ENCODE results near the gene RIT2. TPM values are rescaled to one million over a fixed set of nuclear protein-coding genes. Genes with fewer than 3 reads are reported as not detected.

The RIT2 gene
- total and polyA plus RNA-seq, 8 donors: not detected

DNA sequence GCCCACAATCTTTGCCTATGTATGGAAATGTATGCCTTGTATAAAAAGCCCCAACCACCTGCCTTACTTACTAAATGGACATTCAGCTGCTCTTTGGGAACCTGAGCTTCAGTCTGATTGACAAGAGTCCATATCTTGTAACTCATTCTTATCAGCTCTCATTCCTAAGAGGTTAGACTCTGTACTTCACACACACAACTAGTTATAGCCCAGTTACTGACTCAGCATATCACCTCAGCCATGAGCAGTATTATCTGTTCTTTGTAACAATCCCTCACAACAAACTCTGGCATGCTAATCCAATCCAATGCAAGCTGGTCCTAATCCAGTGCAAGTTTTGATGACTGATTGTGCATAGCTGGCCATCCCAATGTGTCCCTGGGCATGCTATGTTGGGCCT lies 250.6 kb downstream of the RIT2 start:
- Histone ChIP-seq H3K27me3 (no peaks in the 10 kb centered on the region), H3K9me3 (no peaks in the 10 kb centered on the region), H3K4me3 (no peak overlapping the region), H3K4me1 (no peaks in the 10 kb centered on the region), H3K27ac (no peak overlapping the region), H3K36me3 (no peaks in the 10 kb centered on the region)
- DNase-seq: no peak
- intact Hi-C loops (cut with DNase I; ENCODE audit: low total_unique reads): no loop called here
- no peak for TF ChIP-seq POLR2A (IDR thresholded peaks at IDR 0.05)

DNA sequence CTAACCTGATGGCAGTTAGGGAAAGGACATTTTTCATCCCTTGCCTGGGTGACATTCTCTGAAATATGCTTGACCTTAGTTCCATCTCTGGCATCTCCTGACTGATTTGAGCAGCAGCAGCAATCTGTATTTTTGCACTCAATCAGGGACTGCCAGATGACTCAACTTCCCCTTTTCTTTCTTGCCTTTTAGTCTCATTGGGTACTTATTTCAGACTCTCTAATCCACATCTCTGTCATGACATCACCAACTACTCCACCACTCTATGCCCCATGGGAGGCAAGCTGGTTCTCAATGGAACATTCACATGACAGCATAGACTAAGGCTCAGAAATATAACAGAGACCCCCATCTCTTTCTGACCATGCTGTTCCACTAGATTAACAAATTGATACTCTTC lies 254.2 kb downstream of the RIT2 start:
- no peak overlapping the region for H3K4me3 ChIP-seq
- intact Hi-C loops (cut with DNase I; ENCODE audit: low total_unique reads): no loop called here
- no peak for TF ChIP-seq EP300 (IDR thresholded peaks at IDR 0.05)
- TF ChIP-seq POLR2AphosphoS5 (IDR thresholded peaks at IDR 0.05): no peak

DNA sequence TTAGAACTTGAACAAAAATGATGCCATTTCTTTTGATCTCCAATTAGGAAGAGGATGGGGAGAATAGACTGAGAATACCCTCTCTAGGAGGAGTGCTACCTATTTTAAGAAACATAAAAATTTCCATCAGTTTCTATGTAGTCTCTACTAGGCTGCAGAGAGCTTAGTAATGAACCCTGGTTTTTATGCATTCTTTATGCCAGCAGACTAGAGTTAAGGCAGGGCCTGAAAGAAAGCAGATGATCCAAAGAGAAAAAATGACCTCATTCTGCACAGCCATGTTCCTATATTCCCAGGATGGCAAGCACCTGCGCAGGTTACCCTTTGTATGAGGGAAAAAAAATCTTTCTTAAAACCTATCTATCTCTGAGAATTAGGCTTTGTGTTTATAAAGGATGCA lies 254.9 kb downstream of the RIT2 start:
- Histone ChIP-seq H3K27ac (no peak overlapping the region), H3K36me3 (no peaks in the 10 kb centered on the region), H3K27me3 (no peaks in the 10 kb centered on the region), H3K4me3 (no peak overlapping the region), H3K4me1 (no peaks in the 10 kb centered on the region), H3K9me3 (no peaks in the 10 kb centered on the region)
- 94 to 97% (median 97%) methylated on average over 1 of the region's 1 CpG for WGBS, 5 donors
- intact Hi-C loops (cut with DNase I; ENCODE audit: low total_unique reads): no loop called here
- DNase-seq: no peak
- TF ChIP-seq EP300 (IDR thresholded peaks at IDR 0.05): no peak
- TF ChIP-seq, protein P1, sequence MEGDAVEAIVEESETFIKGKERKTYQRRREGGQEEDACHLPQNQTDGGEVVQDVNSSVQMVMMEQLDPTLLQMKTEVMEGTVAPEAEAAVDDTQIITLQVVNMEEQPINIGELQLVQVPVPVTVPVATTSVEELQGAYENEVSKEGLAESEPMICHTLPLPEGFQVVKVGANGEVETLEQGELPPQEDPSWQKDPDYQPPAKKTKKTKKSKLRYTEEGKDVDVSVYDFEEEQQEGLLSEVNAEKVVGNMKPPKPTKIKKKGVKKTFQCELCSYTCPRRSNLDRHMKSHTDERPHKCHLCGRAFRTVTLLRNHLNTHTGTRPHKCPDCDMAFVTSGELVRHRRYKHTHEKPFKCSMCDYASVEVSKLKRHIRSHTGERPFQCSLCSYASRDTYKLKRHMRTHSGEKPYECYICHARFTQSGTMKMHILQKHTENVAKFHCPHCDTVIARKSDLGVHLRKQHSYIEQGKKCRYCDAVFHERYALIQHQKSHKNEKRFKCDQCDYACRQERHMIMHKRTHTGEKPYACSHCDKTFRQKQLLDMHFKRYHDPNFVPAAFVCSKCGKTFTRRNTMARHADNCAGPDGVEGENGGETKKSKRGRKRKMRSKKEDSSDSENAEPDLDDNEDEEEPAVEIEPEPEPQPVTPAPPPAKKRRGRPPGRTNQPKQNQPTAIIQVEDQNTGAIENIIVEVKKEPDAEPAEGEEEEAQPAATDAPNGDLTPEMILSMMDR (IDR thresholded peaks at IDR 0.05): no peak
- TF ChIP-seq POLR2A (IDR thresholded peaks at IDR 0.05): no peak
- TF ChIP-seq POLR2AphosphoS5 (IDR thresholded peaks at IDR 0.05): no peak

More for the DNA sequence above, 254.2 kb downstream of the RIT2 start:
- no peaks in the 10 kb centered on the region for H3K9me3 ChIP-seq
- H3K36me3 ChIP-seq: no peaks in the 10 kb centered on the region
- DNase-seq: no peak
- H3K27me3 ChIP-seq: no peaks in the 10 kb centered on the region
- H3K4me1 ChIP-seq: no peaks in the 10 kb centered on the region
- H3K27ac ChIP-seq: no peak overlapping the region

DNA sequence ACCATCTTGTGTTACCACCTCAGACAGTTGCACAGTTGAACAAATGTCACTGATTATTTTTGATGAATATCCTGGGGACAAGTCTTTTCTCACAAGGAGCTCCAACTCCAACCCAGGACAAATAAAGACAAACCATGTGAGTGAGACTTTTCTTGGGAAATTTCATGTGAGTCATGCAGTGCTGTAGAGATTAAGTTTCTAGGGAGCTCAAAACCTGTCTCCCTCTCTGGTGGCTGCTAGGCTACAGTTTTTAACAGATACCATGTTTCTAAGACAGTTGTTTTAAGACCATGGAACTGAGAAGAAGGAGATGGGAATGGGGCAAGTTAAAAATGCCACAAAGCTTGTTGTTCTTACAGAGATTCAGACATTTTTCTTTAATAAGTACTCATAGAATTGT lies 255.5 kb downstream of the RIT2 start:
- no peaks in the 10 kb centered on the region for H3K36me3 ChIP-seq
- H3K4me1 ChIP-seq: no peaks in the 10 kb centered on the region
- H3K4me3 ChIP-seq: no peak overlapping the region
- TF ChIP-seq, protein P1 (IDR thresholded peaks at IDR 0.05): no peak
- TF ChIP-seq EP300 (IDR thresholded peaks at IDR 0.05): no peak
- TF ChIP-seq POLR2AphosphoS5 (IDR thresholded peaks at IDR 0.05): no peak
- TF ChIP-seq POLR2A (IDR thresholded peaks at IDR 0.05): no peak
- DNase-seq: peak in 1 of 2 donors; percentile 44
- H3K27me3 ChIP-seq: no peaks in the 10 kb centered on the region
- H3K27ac ChIP-seq: no peak overlapping the region
- H3K9me3 ChIP-seq: no peaks in the 10 kb centered on the region
- intact Hi-C loops (cut with DNase I; ENCODE audit: low total_unique reads): no loop called here

DNA sequence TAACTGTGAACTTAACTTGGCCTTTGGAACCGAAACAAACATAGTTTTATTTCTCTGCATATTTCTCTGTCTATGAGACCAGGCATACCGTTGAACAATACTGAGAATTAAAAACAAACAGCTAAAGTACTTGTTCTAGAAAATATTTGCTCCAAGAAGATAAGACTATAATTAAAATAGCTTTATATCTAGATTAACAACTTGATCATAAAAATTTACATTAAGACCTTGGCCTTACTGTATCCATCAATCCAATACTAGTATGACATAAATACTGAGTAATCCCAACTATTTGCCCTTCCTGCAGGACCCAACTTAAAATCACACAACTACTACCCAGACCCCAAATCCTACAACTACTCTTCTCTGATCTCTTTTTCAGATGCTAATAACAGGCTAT lies 260.9 kb downstream of the RIT2 start:
- Histone ChIP-seq H3K4me3 (no peak overlapping the region), H3K4me1 (no peaks in the 10 kb centered on the region), H3K36me3 (no peaks in the 10 kb centered on the region), H3K9me3 (no peaks in the 10 kb centered on the region), H3K27me3 (no peaks in the 10 kb centered on the region), H3K27ac (no peak overlapping the region)
- intact Hi-C loops (cut with DNase I; ENCODE audit: low total_unique reads): no loop called here
- DNase-seq: no peak
- 22 to 53% (median 31%) methylated on average over 2 of the region's 2 CpGs for WGBS, 5 donors
- TF ChIP-seq, protein P1 (IDR thresholded peaks at IDR 0.05): no peak
- no peak for TF ChIP-seq EP300 (IDR thresholded peaks at IDR 0.05)
- TF ChIP-seq POLR2A (IDR thresholded peaks at IDR 0.05): no peak
- no peak for TF ChIP-seq POLR2AphosphoS5 (IDR thresholded peaks at IDR 0.05)
